GM18505 (cell line): ENCODE measurements around the gene MAP3K8.
"Not testable (repeated sequence)": the region's sequence is repeated elsewhere in the genome, so short reads cannot be mapped to it uniquely, and the experiment has no call there.

Experiments used
- ATAC-seq: cut with Tn5 transposase; IDR thresholded peaks from one replicate; pipeline ENCODE4 v1.9.1; 2021; ENCODE audit not compliant: unreplicated experiment
- POLR2A ChIP-seq: IDR thresholded peaks from 4 replicates; pipeline ENCODE4 v1.6.1; 2011; ENCODE audit warnings: borderline replicate concordance; ENCODE audit not compliant: insufficient read depth, insufficient read length; ENCODE audit errors: extremely low read depth

Gene MAP3K8

DNA sequence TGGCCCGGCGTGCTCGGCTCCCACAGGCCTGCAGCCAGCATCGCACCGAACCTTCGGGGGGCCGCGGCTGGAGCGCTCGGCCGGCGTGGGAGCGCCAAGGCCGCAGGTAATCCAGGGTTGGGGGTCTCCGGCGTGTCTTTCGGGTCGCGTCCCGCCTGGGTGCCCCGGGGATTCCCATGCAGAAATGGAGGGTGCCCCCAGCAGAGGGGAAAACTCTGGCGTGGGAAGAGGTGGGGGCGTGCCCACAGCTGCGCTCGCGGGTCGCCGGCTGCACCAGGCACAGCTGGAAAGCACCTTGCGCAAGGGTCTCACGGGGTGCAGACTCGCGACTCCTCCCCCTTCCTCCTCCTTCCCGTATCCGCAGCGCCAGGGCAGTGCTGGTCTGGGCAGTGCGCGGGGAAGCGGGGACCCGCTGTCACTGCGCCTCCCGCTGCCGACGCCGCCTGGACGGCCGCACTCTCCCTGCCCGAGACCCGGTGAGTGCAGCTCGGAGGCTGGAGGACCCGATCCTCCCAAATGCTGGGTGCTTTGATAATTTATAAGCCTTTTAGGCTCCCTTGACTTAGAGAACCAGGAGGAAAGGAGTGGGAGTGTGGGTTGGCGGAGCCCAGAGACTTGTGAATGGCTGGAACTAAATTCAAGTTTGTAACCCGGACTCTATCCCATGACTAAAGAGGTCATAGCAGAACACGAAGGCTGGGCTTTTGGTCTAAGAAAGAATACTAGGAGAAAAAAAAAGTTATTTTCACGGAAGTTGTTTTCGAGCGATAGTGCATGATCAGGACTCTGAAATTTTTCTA is 489 bp downstream of the MAP3K8 start:
- peak; percentile 42 for ATAC-seq
- peak; percentile 71 for TF ChIP-seq POLR2A

DNA sequence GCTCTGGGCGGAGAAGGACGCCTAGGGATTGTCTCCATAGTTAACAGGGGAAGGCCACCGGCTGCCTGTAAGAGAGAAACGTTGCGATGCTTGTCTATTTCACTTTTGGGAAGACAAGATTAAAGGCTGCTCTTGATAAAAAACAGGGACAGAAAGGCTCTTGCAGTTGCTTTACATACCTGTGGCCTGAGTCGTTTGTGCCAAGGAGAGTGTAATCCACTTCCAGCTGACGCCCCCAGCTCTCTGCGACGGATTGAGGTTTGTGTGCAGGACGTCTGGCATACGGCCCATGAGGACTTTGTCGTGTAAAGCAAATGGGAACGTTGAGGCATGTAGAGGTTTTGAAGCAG is 1.1 kb downstream of the MAP3K8 start:
- TF ChIP-seq POLR2A: no peak
- no peak for ATAC-seq

DNA sequence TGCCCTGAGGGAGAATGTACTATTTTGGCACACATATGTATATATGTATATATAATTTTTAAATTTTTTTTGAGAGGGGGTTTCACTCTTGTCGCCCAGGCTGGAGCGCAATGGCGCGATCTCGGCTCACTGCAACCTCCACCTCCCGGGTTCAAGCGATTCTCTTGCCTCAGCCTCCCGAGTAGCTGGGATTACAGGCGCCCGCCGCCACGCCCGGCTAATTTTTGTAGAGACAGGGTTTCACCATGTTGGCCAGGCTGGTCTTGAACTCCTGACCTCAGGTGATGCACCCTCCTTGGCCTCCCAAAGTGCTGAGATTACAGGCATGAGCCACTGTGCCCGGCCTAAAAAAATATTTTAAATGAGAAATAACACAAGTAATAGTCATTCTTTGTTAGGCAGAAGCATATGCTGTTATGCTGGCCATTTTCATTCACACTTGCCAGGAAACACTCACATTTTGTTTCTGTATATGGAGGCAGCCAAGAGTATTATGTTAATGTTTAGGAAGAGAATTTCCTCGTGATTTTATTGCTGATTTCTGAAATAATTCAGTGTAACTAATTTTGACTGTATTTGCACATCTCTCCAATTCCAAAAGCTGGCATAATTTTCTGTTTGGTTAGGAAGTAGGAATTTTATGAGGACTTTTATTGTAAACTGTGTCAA is 1.6 kb downstream of the MAP3K8 start:
- ATAC-seq: not testable (repeated sequence)

DNA sequence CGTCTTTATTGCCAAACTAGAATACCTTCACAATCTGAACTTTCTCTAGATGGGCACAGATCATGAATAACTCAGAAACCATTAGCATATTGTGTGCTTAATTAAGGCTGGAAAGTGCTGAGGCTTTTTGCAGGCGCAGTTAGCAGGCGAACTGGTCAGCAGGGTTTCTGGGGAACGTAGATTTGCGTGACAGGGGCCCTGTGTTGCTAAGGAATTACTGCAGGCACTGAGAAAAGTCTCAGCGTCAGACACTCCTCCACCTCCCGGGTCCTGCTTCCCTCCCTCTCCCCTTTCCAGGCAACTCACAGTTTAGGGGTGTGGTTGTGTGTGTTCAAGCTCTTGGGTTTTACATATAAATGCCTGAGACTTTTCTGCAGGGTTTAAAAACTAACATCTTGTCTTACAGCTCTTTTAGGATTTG is 2.2 kb downstream of the MAP3K8 start:
- ATAC-seq: no peak
- TF ChIP-seq POLR2A: no peak

DNA sequence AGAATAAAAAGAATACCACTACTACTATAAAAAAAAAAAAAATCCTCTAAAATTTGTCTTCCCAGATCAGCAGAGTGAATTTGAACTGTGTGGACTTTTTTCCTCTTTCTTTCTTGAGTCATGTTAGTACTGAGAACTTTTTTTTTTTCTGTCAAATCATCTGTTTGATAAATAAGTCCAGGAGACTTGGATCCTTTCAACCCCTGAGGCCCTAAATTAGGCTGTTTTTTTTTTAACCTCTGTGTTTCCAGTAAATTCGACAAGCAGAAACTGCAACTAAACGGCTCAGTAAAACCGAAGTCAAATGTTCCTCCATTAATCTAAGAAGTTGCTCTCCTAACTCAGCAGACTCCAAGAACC is 2.7 kb downstream of the MAP3K8 start:
- no peak for TF ChIP-seq POLR2A
- ATAC-seq: no peak

DNA sequence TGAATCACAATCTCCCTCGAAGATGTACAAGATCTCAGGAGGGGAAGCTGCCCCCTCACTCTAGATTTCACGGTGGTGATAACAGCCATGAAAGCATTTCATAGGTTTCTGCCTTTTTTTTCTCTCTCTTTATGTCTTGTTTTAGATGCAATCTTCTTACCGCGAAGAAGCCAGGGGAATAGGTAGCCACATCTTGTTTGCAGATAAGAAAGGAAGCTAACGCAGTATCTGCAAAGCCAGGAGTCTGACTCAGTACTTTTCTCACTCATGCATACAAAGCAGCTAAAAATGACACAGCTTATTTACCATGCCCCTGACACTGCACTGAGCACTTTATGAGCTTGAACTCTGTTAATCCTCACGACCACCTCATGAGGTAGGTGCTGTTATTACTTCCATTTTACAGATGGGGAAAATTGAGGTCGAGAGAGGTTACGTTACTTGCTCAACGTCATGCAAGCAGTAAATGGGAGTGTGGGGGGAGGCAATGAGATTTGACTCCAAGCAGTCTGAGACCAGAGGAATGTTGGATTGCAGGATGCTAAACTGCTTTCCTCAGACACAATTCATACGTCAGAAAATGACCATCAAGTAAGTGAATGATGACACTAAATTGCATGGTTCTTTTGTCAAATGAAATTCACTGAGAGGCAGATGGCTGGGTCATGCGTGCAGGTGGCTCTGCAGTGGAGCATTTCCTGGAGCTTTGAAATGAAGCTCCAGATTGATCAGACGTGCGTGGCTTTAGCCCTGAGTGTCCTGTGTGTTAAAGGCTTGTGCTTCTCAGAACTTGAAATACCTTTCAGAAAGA is 3.3 kb downstream of the MAP3K8 start:
- TF ChIP-seq POLR2A: peak; percentile 39
- ATAC-seq: no peak

DNA sequence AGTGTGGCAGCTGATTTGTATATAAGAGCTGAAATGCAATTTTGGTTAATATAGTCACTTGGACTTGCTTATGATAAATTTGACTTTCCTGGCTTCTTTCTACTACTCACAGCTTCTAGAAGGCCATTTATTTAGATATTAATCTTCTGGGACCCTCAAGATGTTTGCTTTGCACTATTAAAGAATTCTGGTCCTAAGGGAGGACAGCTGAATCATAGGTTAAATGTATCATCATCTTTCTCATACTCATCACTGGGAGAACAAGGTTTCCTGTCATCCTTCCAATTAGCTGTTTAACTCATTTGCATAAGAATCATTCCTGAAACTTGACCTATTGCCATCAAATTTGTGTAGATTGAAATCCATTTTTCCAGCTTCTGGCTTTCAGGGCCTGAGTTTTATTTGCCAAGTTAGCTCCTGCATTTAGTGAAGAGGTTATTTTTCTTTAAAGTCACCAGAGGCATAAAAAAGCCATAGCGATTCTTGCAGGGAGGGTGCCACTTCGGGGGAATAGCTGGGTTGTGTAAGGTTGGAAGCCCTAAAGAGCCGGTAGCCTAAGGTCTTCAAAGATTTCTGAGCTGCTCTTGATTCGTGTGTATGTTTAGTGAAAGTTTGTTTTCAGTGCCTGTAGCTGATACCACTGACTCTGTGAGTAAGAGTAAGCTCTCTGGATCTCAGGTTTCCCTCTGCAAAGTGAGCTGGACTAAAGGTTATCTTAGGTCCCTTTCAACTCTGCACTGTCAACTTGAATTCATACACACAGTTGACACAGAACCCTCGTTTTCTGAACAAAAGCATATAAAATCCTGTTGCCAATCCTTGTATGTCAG is 4.3 kb downstream of the MAP3K8 start:
- ATAC-seq: no peak
- TF ChIP-seq POLR2A: no peak

DNA sequence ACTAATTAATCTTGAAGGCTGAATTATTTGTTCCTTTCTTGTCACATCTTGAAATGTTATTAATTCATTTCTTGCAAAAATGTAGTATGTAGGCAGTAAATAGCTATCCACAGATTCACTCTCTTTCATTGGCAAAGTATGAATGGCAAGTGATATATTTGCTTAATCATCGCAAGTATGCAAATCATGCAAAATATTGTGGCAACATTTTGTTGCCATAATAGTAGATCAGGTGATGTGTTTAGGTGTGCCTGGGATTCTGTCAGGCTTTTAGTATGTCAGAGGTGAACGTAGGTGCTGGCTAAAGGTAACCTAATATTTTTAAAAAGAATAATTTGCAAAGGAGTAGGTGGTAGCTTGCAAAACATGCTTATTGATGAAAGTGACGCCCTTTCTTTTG is 5.9 kb downstream of the MAP3K8 start:
- ATAC-seq: no peak
- no peak for TF ChIP-seq POLR2A

DNA sequence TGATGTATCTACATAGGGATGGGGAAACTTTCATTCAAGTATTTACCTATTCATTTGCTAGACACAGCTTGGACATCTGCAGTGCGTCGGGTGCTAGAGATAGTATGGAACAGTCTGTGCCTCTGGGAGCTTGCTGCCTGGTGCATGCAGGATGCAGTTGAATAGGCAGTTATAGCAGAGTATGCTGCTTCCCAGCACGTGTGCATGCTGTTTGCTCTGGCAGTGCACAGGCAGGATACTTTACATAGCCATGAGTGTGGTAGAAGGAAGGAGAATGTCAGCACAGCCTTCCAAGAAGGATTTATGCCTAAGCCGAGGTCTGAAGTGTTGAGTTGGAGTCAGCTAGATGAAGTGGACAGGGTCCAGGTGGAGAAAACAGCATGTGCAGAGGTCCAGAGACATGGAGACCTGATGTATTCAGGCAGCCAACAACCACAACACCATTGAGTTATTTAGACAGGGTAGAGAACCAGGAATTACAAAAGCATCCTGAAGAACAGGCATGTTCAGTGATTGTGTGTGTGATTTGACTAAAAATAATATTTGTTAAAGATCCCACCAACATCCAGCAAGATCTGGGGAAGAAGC is 8.1 kb downstream of the MAP3K8 start:
- peak; percentile 40 for TF ChIP-seq POLR2A
- ATAC-seq: no peak

DNA sequence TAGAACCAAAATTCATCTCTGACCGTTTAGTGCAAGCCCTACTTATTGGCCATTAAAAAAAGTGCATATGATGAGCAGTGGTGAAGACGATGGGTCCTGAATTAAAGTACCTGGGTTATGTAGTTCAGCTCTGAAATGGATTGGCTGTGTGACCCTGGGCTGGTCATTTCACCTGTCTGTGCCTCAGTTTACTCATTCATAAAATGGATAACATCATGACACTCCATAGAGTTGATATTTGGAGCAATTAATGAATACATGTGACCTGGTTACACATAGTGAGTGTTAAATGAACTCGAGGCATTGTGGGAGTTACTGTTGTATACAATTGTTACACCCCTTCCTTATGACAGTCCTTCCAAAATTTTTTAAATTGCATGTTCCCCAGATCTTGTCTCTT is 9.1 kb downstream of the MAP3K8 start:
- no peak for TF ChIP-seq POLR2A
- ATAC-seq: no peak

DNA sequence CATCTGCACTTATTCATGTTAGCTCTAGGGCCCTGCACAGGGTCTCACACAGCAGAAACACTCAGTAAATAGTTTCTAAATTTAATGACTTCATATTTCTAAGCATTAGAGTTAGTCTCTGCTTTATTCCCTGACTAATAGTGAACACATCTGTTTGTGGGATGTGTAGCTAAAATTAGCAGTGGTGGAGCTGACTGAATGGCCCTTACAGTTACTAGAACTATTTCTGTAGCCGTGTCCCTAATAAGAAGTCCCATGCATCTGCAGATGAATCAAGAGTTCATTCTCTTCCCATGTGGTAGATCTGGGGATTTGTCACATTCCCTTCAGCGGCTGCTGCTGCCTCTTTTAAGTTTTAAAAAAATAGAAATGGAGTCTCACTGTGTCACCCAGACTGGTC is 11.7 kb downstream of the MAP3K8 start:
- TF ChIP-seq POLR2A: no peak

DNA sequence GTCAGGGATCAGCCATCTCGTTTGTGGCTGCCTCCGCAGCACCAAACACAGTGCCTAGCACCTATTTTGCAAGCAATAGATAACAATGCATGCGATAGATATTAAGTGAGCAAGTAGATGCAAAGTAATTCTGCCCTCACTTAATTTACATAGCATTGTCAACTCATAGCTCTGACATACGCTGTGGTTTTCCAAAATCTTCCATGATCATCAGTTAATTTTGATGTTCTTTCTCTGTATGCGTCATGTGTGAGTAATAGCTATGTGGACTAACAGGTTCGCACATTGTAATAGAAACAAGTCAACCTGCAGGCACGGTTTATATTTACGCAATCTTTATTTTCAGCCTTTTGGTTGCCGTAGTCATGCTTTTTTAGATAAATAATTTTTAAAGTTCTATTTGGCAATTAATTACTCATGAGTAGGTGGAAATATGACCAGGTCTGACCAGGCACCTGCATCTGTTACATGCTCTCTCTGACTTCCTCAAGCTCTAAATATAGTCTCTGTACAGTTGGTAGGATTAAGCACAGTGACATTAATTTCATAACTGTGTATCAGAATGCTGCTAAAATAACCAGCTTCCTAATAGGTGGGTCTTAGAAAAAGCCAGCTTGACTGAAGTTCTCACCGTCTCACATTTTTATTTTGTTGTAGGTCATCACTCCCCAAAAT is 13.3 kb downstream of the MAP3K8 start:
- ATAC-seq: no peak
- no peak for TF ChIP-seq POLR2A

More for the DNA sequence above, 11.7 kb downstream of the MAP3K8 start:
- ATAC-seq: no peak
